HL-60 (cell line): ENCODE data around the gene MARVELD3.

Experiments used
- DNase-seq, 2 experiments: peaks; one replicate each; pipeline ENCODE4 v3.0.0-alpha.2; 2010 to 2020; ENCODE audit warnings: low read depth in 1 of 2, low spot score in 1 of 2
- H3K27ac ChIP-seq: fragments of 250-450 bp; sonication (Bioruptor Pico); replicated peaks from 2 replicates; pipeline ENCODE4 v1.5.1; 2020; ENCODE audit warnings: mild to moderate bottlenecking, moderate library complexity
- H3K27me3 ChIP-seq: fragments of 250-450 bp; sonication (Bioruptor Pico); 2 replicates; pipeline ENCODE4 v1.5.1; 2021; ENCODE audit warnings: mild to moderate bottlenecking, moderate library complexity; ENCODE audit not compliant: insufficient read depth, poor library complexity, severe bottlenecking
- H3K4me3 ChIP-seq: replicated peaks from 2 replicates; pipeline ENCODE4 v1.5.1; 2011; ENCODE audit warnings: mild to moderate bottlenecking, control low read depth, low read length; ENCODE audit not compliant: insufficient read depth
- CTCF ChIP-seq: IDR thresholded peaks from one replicate; pipeline ENCODE4 v1.5.1; 2011; ENCODE audit warnings: low read length, control low read depth, inconsistent platforms; ENCODE audit not compliant: insufficient read depth
- GABPA ChIP-seq: IDR thresholded peaks from 2 replicates; pipeline ENCODE4 v1.6.1; 2012; ENCODE audit warnings: low read depth
- POLR2AphosphoS5 ChIP-seq: IDR thresholded peaks from 2 replicates; pipeline ENCODE4 v1.6.1; 2012; ENCODE audit warnings: low read depth
- REST ChIP-seq: IDR thresholded peaks from 2 replicates; pipeline ENCODE4 v1.6.1; 2012; ENCODE audit warnings: low read depth; ENCODE audit not compliant: insufficient replicate concordance
- SPI1 ChIP-seq: IDR thresholded peaks from 2 replicates; pipeline ENCODE4 v1.6.1; 2012; ENCODE audit warnings: low read depth, mild to moderate bottlenecking, borderline replicate concordance

Gene MARVELD3

GRCh38 chr16:71672803-71673581 is 47.0 kb downstream of the MARVELD3 start:
- no peaks in the 10 kb centered on the region for H3K27me3 ChIP-seq
- no peak overlapping the region for H3K4me3 ChIP-seq
- TF ChIP-seq POLR2AphosphoS5 (no peak), SPI1 (no peak), GABPA (no peak), REST (no peak), CTCF (no peak)
- DNase-seq = no peak
- H3K27ac ChIP-seq = no peak overlapping the region

- TF ChIP-seq GABPA (no peak), CTCF (no peak), SPI1 (no peak), REST (no peak), POLR2AphosphoS5 (no peak)
- DNase-seq = no peak
- Histone ChIP-seq H3K27ac (no peak overlapping the region), H3K27me3 (no peaks in the 10 kb centered on the region), H3K4me3 (no peak overlapping the region)
These were observed 47.6 kb downstream of the MARVELD3 start for GRCh38 chr16:71673582-71673973.

- no peak for TF ChIP-seq REST
- TF ChIP-seq GABPA = no peak
- TF ChIP-seq CTCF = no peak
- no peak for TF ChIP-seq SPI1
- TF ChIP-seq POLR2AphosphoS5 = no peak
- Histone ChIP-seq H3K27me3 (no peaks in the 10 kb centered on the region), H3K27ac (no peak overlapping the region), H3K4me3 (no peak overlapping the region)
- DNase-seq = no peak
These were observed 48.2 kb downstream of the MARVELD3 start for GRCh38 chr16:71674229-71674628.
